Progenitor cell of endocrine pancreas (in vitro differentiated cells): ENCODE results near the gene RNASE13. TPM values are rescaled to one million over a fixed set of nuclear protein-coding genes. Genes with fewer than 3 reads are reported as not detected.

Source experiments
- DNase-seq: peaks from one replicate; pipeline ENCODE4 v3.0.0; 2021; ENCODE audit warnings: low spot score; ENCODE audit not compliant: unreplicated experiment
- H3K27ac Mint-ChIP-seq: 2 replicates; pipeline ENCODE4 v1.8.0; 2021; ENCODE audit warnings: mild to moderate bottlenecking, moderate library complexity, mixed read lengths
- H3K27me3 Mint-ChIP-seq: 2 replicates; pipeline ENCODE4 v1.8.0; 2021; ENCODE audit warnings: mixed read lengths
- H3K36me3 Mint-ChIP-seq: 2 replicates; pipeline ENCODE4 v1.8.0; 2022; ENCODE audit warnings: mixed read lengths; ENCODE audit not compliant: insufficient read depth
- H3K4me1 Mint-ChIP-seq: 2 replicates; pipeline ENCODE4 v1.8.0; 2021; ENCODE audit warnings: low read depth, mixed read lengths
- H3K4me3 Mint-ChIP-seq: 2 replicates; pipeline ENCODE4 v1.8.0; 2021; ENCODE audit warnings: low read depth, mild to moderate bottlenecking, moderate library complexity, mixed read lengths
- H3K9me3 Mint-ChIP-seq: 2 replicates; pipeline ENCODE4 v1.8.0; 2021; ENCODE audit warnings: low read depth, mixed read lengths
- CTCF ChIP-seq: fragments of 200-600 bp; sonication (generic); IDR thresholded peaks from one replicate; pipeline ENCODE4 v1.5.0; 2021; ENCODE audit warnings: antibody characterized with exemption, mild to moderate bottlenecking; ENCODE audit not compliant: unreplicated experiment
- total RNA-seq: library from RNA; stranded (reverse); gene quantifications from 2 replicates; pipeline ENCODE4 v1.2.1, GENCODE V29; 2021

Gene RNASE13
- total RNA-seq, 1 donor from 2014 or later: not detected

- Mint-ChIP-seq H3K36me3 (peaks cover 11% of the 10 kb centered on the region), H3K27ac (no peak overlapping the region), H3K9me3 (no peaks in the 10 kb centered on the region), H3K4me3 (no peak overlapping the region), H3K27me3 (peaks cover 3% of the 10 kb centered on the region), H3K4me1 (peaks cover 30% of the 10 kb centered on the region)
- no peak for DNase-seq
- TF ChIP-seq CTCF: no peak
Observed at GRCh38 chr14:20999591-20999990, 35.0 kb downstream of the RNASE13 start.

GRCh38 chr14:20998674-20999366, 35.8 kb downstream of the RNASE13 start, which contains the start of gene SLC39A2:
SLC39A2 (plus strand) TSS chr14:20999293; CDS start chr14:20999447, 154 bp downstream.
- no peaks in the 10 kb centered on the region for H3K9me3 Mint-ChIP-seq
- peaks cover 26% of the 10 kb centered on the region for H3K4me1 Mint-ChIP-seq
- no peak for DNase-seq
- peak within 1 kb of the TSS; percentile 4 for H3K4me3 Mint-ChIP-seq
- peaks cover 3% of the 10 kb centered on the region for H3K27me3 Mint-ChIP-seq
- no peak for TF ChIP-seq CTCF
- H3K27ac Mint-ChIP-seq: peak within 1 kb of the TSS; percentile 87
- H3K36me3 Mint-ChIP-seq: peaks cover 12% of the 10 kb centered on the region

DNA sequence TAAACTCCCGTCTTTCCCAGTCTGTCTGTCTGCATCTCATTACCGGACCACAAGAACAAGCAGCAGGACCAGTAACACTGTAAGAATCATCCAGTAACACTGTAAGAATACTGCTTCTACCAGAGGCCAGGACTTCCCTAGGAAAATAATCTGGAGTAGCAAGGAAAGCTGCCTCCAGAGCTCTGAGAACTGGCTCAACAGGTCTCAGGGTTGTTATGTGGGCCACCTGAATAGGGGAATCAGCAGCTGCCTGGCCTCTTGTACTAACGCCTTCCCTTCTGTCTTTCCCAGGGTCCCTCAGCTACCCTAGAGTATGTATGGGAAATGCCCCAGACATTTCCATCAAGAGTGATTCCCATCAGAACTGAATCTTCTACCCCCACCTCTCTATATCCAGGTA, 36.5 kb downstream of the RNASE13 start:
- peak overlapping the region; percentile 4 for H3K4me3 Mint-ChIP-seq
- peaks cover 3% of the 10 kb centered on the region for H3K27me3 Mint-ChIP-seq
- peaks cover 14% of the 10 kb centered on the region for H3K36me3 Mint-ChIP-seq
- peak overlapping the region; percentile 87 for H3K27ac Mint-ChIP-seq
- no peaks in the 10 kb centered on the region for H3K9me3 Mint-ChIP-seq
- DNase-seq: no peak
- peaks cover 25% of the 10 kb centered on the region for H3K4me1 Mint-ChIP-seq
- TF ChIP-seq CTCF: no peak

GRCh38 chr14:20997564-20997963, 37.0 kb downstream of the RNASE13 start:
- H3K4me3 Mint-ChIP-seq: peak overlapping the region; percentile 35
- H3K36me3 Mint-ChIP-seq: peaks cover 16% of the 10 kb centered on the region
- no peak for TF ChIP-seq CTCF
- peak overlapping the region; percentile 87 for H3K27ac Mint-ChIP-seq
- no peaks in the 10 kb centered on the region for H3K9me3 Mint-ChIP-seq
- H3K4me1 Mint-ChIP-seq: peaks cover 20% of the 10 kb centered on the region
- DNase-seq: no peak
- peaks cover 3% of the 10 kb centered on the region for H3K27me3 Mint-ChIP-seq

- Mint-ChIP-seq H3K4me1 (peaks cover 19% of the 10 kb centered on the region), H3K27me3 (peaks cover 3% of the 10 kb centered on the region), H3K36me3 (peaks cover 16% of the 10 kb centered on the region), H3K27ac (peak overlapping the region; percentile 87), H3K9me3 (no peaks in the 10 kb centered on the region), H3K4me3 (peak overlapping the region; percentile 35)
- no peak for DNase-seq
- TF ChIP-seq CTCF: no peak
Observed at GRCh38 chr14:20997115-20997514, 37.5 kb downstream of the RNASE13 start.
